Lung (tissue), 12 donors: Measurements from ENCODE around the gene ADCY5. TPM values are rescaled to one million over a fixed set of nuclear protein-coding genes. Genes with fewer than 3 reads are reported as not detected.

Experiments
- ATAC-seq: fragments of 200-7000 bp; cut with Tn5 transposase; one replicate; pipeline ENCODE4 v1.9.1; 2020; ENCODE audit warnings: moderate number of reproducible peaks; ENCODE audit not compliant: insufficient read depth, low FRiP score
- DNase-seq, 3 donors: peaks; one replicate each; pipeline ENCODE4 v3.0.0-alpha.2; 2013 to 2017
- H3K27ac ChIP-seq, 2 donors: one replicate each; pipeline ENCODE4 v1.5.1; 2013; ENCODE audit warnings: mild to moderate bottlenecking in 2 of 2, moderate library complexity in 2 of 2, control low read depth in 1 of 2, inconsistent platforms in 1 of 2, low read depth in 1 of 2, low read length in 1 of 2
- H3K27me3 ChIP-seq, 3 donors: one replicate each; pipeline ENCODE4 v1.5.1; 2013; ENCODE audit warnings: low read length in 2 of 3; ENCODE audit not compliant: control insufficient read depth in 3 of 3, insufficient read depth in 3 of 3
- H3K36me3 ChIP-seq, 4 donors: one replicate each; pipeline ENCODE4 v1.5.1; 2013; ENCODE audit warnings: low read length in 4 of 4, mild to moderate bottlenecking in 1 of 4, moderate library complexity in 1 of 4; ENCODE audit not compliant: control insufficient read depth in 4 of 4, insufficient read depth in 4 of 4
- H3K4me1 ChIP-seq, 5 donors: one replicate each; pipeline ENCODE4 v1.5.1; 2013; ENCODE audit warnings: low read length in 5 of 5, mild to moderate bottlenecking in 2 of 5, moderate library complexity in 1 of 5; ENCODE audit not compliant: control insufficient read depth in 5 of 5, insufficient read depth in 5 of 5
- H3K4me3 ChIP-seq: one replicate; pipeline ENCODE4 v1.5.1; 2013; ENCODE audit warnings: mild to moderate bottlenecking, control low read depth, moderate library complexity
- H3K9ac ChIP-seq, 2 donors: one replicate each; pipeline ENCODE4 v1.5.1; 2013; ENCODE audit warnings: low read length in 2 of 2, control low read depth in 1 of 2; ENCODE audit not compliant: insufficient read depth in 1 of 2
- H3K9me3 ChIP-seq, 4 donors: one replicate each; pipeline ENCODE4 v1.5.1; 2013; ENCODE audit warnings: low read length in 3 of 4, mild to moderate bottlenecking in 1 of 4, moderate library complexity in 1 of 4; ENCODE audit not compliant: control insufficient read depth in 4 of 4, insufficient read depth in 3 of 4
- WGBS, 2 donors: extraction: QIAGEN DNeasy Blood & Tissue Kit; methylation state at CpG; one replicate each; pipeline ENCODE4 v1.1.7; 2013; 5-methylcytosine and 5-hydroxymethylcytosine counted together
- polyA plus RNA-seq, 2 donors: library from polyadenylated mRNA; stranded (reverse); fragments of 200-250 nt; gene quantifications; one replicate each; pipeline ENCODE4 v1.2.1, GENCODE V29; 2013
- total RNA-seq, 2 donors: library from RNA; depleted of rRNA in 1 of 2; stranded (reverse); fragments of >200 nt in 1 of 2; gene quantifications; one replicate each; pipeline ENCODE4 v1.2.1, GENCODE V29; 2014 to 2021
- TF ChIP-seq, protein P1 (sequence below): IDR thresholded peaks from 2 replicates; pipeline ENCODE4 v1.5.1; 2012; ENCODE audit warnings: mild to moderate bottlenecking; ENCODE audit errors: control extremely low read depth, extremely low read depth
- donor health status: control.
- donor health status: control.
- donor health status: Bipolar disorder and iron deficiency.
- donor health status: healthy.
- donor health status: DM: yes; HTN: yes; CAD: no.

The ADCY5 gene
- total and polyA plus RNA-seq, 4 donors: 1.2 to 8.4 (median 2.4) TPM

DNA sequence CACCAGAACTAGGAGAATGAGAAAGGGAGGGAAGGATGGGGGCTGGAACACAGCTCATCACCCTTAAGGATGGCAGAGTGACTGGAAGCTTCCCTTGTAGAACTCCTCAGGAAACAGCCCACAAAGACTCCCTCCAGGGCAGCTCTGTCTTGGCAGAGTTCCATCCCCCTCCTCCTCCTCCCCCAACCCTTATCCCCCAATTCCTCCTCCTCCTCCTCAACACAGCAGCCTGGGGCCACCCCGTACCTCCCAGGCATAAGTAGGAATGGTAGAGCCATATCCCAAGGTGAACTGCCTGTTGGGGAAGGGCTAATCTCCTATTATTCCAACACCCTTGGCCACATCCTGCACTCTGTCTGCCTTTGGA is 38.8 kb downstream of the ADCY5 start:
- WGBS, 2 donors: 69 to 77% methylated on average over 1 of the region's 1 CpG
- no peak for ATAC-seq

DNA sequence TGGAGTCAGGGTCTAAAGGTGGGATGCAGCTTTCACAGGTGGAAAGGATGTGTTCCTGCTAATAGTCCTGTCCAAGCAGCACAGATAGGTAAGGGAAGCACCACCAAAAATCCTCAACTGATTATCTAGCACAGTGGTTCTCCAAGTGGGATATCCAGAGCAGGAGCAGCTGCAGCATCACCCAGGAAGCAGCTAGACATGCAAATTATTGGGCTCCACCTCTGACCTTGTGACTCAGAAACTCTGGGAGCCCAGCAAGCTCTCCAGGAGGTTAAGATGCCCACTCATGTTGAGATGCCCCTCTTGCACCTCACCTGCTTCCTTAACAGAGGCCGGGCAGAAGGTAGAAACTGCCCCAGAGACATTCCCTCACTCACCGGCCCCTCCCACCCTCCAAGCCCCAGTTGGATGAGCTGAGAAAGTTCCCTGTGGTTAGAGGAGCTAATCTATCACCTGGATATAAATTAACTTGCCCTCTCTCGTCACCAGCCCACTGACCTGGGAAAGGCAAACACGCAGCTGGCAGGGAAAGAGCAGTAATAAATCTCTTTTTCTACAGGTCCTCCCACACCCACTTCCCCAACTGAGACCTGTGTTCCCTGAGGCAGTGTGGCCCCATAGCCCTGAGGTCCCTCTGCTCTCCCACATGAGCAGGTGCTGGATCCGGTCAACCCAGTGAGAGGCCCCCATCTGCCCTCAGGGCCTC is 39.3 kb downstream of the ADCY5 start:
- DNase-seq: no peak
- H3K4me1 ChIP-seq: peaks cover 0 to 45% (median 10%) of the 10 kb centered on the region in 5 donors

More for the DNA sequence above, 38.8 kb downstream of the ADCY5 start:
- H3K4me1 ChIP-seq: peaks cover 0 to 50% (median 10%) of the 10 kb centered on the region in 5 donors
- peak overlapping the region in 1 of 2 donors; percentile 60 for H3K27ac ChIP-seq
- H3K27me3 ChIP-seq: no peaks in the 10 kb centered on the region
- H3K36me3 ChIP-seq: no peaks in the 10 kb centered on the region
- TF ChIP-seq, protein P1, sequence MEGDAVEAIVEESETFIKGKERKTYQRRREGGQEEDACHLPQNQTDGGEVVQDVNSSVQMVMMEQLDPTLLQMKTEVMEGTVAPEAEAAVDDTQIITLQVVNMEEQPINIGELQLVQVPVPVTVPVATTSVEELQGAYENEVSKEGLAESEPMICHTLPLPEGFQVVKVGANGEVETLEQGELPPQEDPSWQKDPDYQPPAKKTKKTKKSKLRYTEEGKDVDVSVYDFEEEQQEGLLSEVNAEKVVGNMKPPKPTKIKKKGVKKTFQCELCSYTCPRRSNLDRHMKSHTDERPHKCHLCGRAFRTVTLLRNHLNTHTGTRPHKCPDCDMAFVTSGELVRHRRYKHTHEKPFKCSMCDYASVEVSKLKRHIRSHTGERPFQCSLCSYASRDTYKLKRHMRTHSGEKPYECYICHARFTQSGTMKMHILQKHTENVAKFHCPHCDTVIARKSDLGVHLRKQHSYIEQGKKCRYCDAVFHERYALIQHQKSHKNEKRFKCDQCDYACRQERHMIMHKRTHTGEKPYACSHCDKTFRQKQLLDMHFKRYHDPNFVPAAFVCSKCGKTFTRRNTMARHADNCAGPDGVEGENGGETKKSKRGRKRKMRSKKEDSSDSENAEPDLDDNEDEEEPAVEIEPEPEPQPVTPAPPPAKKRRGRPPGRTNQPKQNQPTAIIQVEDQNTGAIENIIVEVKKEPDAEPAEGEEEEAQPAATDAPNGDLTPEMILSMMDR: no peak
- DNase-seq: no peak
- no peak overlapping the region for H3K9ac ChIP-seq
- H3K9me3 ChIP-seq: no peaks in the 10 kb centered on the region
- H3K4me3 ChIP-seq: no peak overlapping the region

DNA sequence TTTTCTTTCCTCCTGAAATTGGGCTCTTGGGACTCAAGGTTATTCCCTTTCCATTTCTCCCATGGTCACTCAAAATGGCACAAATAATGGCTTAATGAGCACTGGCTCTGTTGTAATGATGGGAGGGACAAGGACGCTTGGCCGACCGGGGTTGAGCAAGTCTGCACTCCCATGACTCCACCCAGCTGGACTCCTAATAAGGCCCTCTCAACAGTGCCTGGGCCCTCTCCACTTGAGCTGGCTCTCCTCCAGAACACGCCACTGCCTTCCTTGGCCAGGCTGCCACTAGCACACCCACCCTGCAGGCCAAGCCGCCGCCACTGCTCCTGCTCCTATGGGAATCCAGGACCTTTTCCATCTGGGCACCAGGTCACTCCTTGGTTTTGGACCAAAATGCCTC is 42.3 kb downstream of the ADCY5 start:
- WGBS, 2 donors: 62 to 69% methylated on average over 6 of the region's 6 CpGs
- H3K27ac ChIP-seq: peak overlapping the region in 1 of 2 donors; percentile 87
- H3K4me3 ChIP-seq: no peak overlapping the region
- H3K9ac ChIP-seq: no peak overlapping the region
- TF ChIP-seq, protein P1: no peak
- H3K27me3 ChIP-seq: no peaks in the 10 kb centered on the region
- peaks cover 3 to 23% (median 4%) of the 10 kb centered on the region in 5 donors for H3K4me1 ChIP-seq
- ATAC-seq: no peak
- H3K9me3 ChIP-seq: no peaks in the 10 kb centered on the region
- DNase-seq: peak in 2 of 3 donors; percentile 57 to 67
- H3K36me3 ChIP-seq: no peaks in the 10 kb centered on the region

More for the DNA sequence above, 39.3 kb downstream of the ADCY5 start:
- no peak overlapping the region for H3K9ac ChIP-seq
- ATAC-seq: no peak
- H3K9me3 ChIP-seq: no peaks in the 10 kb centered on the region
- WGBS, 2 donors: 16 to 38% methylated on average over 5 of the region's 5 CpGs
- no peaks in the 10 kb centered on the region for H3K27me3 ChIP-seq
- no peak overlapping the region for H3K4me3 ChIP-seq
- peak overlapping the region in 1 of 2 donors; percentile 60 for H3K27ac ChIP-seq
- H3K36me3 ChIP-seq: no peaks in the 10 kb centered on the region
- TF ChIP-seq, protein P1: no peak
